Measurements from ENCODE around the gene PCLO.

GRCh38 chr7:82865856-82866255, 296.8 kb downstream of the PCLO start:
- TF ChIP-seq, protein P1, sequence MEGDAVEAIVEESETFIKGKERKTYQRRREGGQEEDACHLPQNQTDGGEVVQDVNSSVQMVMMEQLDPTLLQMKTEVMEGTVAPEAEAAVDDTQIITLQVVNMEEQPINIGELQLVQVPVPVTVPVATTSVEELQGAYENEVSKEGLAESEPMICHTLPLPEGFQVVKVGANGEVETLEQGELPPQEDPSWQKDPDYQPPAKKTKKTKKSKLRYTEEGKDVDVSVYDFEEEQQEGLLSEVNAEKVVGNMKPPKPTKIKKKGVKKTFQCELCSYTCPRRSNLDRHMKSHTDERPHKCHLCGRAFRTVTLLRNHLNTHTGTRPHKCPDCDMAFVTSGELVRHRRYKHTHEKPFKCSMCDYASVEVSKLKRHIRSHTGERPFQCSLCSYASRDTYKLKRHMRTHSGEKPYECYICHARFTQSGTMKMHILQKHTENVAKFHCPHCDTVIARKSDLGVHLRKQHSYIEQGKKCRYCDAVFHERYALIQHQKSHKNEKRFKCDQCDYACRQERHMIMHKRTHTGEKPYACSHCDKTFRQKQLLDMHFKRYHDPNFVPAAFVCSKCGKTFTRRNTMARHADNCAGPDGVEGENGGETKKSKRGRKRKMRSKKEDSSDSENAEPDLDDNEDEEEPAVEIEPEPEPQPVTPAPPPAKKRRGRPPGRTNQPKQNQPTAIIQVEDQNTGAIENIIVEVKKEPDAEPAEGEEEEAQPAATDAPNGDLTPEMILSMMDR (IDR thresholded peaks at IDR 0.05) = no peak
- TF ChIP-seq EP300 (IDR thresholded peaks at IDR 0.05) = no peak
